HG02763 (cell line): ENCODE results near the gene ZNF460.

Experiments
- ATAC-seq: cut with Tn5 transposase; IDR thresholded peaks from one replicate; pipeline ENCODE4 v1.9.1; 2021; ENCODE audit warnings: mild to moderate bottlenecking, moderate library complexity; ENCODE audit not compliant: unreplicated experiment

The ZNF460 gene

GRCh38 chr19:57279418-57280164 is 694 bp upstream of the ZNF460 start:
- peak; percentile 62 for ATAC-seq

- ATAC-seq = no peak
Measured at GRCh38 chr19:57280962-57281400, 696 bp downstream of the ZNF460 start.

GRCh38 chr19:57282011-57282643 is 1.8 kb downstream of the ZNF460 start:
- no peak for ATAC-seq

GRCh38 chr19:57288373-57288772 is 8.1 kb downstream of the ZNF460 start:
- ATAC-seq = no peak

GRCh38 chr19:57290970-57291369 is 10.7 kb downstream of the ZNF460 start:
- no peak for ATAC-seq

- ATAC-seq = no peak
Measured at GRCh38 chr19:57292547-57292946, 12.3 kb downstream of the ZNF460 start.

- no peak for ATAC-seq
Measured at GRCh38 chr19:57293719-57294118, 13.4 kb downstream of the ZNF460 start.

GRCh38 chr19:57302020-57302465 is 21.8 kb downstream of the ZNF460 start:
- ATAC-seq = no peak

GRCh38 chr19:57302727-57303401 is 22.6 kb downstream of the ZNF460 start:
- ATAC-seq = no peak

GRCh38 chr19:57305056-57305455 is 24.8 kb downstream of the ZNF460 start:
- no peak for ATAC-seq

GRCh38 chr19:57308514-57308913 is 28.2 kb downstream of the ZNF460 start:
- no peak for ATAC-seq

- no peak for ATAC-seq
Measured at GRCh38 chr19:57310792-57311191, 30.5 kb downstream of the ZNF460 start.

GRCh38 chr19:57314146-57314545 is 33.9 kb downstream of the ZNF460 start:
- ATAC-seq = no peak

GRCh38 chr19:57317503-57317902 is 37.2 kb downstream of the ZNF460 start:
- ATAC-seq = no peak

GRCh38 chr19:57319869-57320179 is 39.5 kb downstream of the ZNF460 start:
- ATAC-seq = no peak

- ATAC-seq = peak; percentile 97
Measured at GRCh38 chr19:57320180-57321084, 40.1 kb downstream of the ZNF460 start, which contains the start of gene ZNF543. Gene ZNF543 (plus strand): TSS chr19:57320472. CDS start chr19:57320854, 382 bp downstream.

- ATAC-seq = no peak
Measured at GRCh38 chr19:57321116-57321515, 40.8 kb downstream of the ZNF460 start.

- no peak for ATAC-seq
Measured at GRCh38 chr19:57321751-57322150, 41.5 kb downstream of the ZNF460 start.

GRCh38 chr19:57324992-57325391 is 44.7 kb downstream of the ZNF460 start:
- ATAC-seq = no peak

- no peak for ATAC-seq
Measured at GRCh38 chr19:57327993-57328392, 47.7 kb downstream of the ZNF460 start.

- no peak for ATAC-seq
Measured at GRCh38 chr19:57334191-57334590, 53.9 kb downstream of the ZNF460 start.
